Dedifferentiated amniotic fluid mesenchymal stem cell (primary cell): ENCODE data around the gene DERA.
A peak's percentile ranks its signal among the peaks of the same experiment; 100 is the strongest.
"Not testable (repeated sequence)": the region's sequence is repeated elsewhere in the genome, so short reads cannot be mapped to it uniquely, and the experiment has no call there.

Source experiments
- DNase-seq: peaks from one replicate; pipeline ENCODE4 v3.0.0-alpha.2; 2016; ENCODE audit errors: extremely low spot score

Gene DERA

GRCh38 chr12:16008421-16008824 is 97.3 kb downstream of the DERA start:
- no peak for DNase-seq

- peak; percentile 75 for DNase-seq
These were observed 101.0 kb downstream of the DERA start for GRCh38 chr12:16012117-16012516.

- DNase-seq: not testable (repeated sequence)
These were observed 102.6 kb downstream of the DERA start for GRCh38 chr12:16013722-16014121.

- DNase-seq: not testable (repeated sequence)
These were observed 103.3 kb downstream of the DERA start for GRCh38 chr12:16014394-16014793.

GRCh38 chr12:16016748-16017147 is 105.6 kb downstream of the DERA start:
- no peak for DNase-seq

- no peak for DNase-seq
These were observed 107.2 kb downstream of the DERA start for GRCh38 chr12:16018306-16018705.

- no peak for DNase-seq
These were observed 108.0 kb downstream of the DERA start for GRCh38 chr12:16019136-16019535.

- no peak for DNase-seq
These were observed 108.9 kb downstream of the DERA start for GRCh38 chr12:16020031-16020430.

- DNase-seq: no peak
These were observed 109.9 kb downstream of the DERA start for GRCh38 chr12:16021026-16021425.

GRCh38 chr12:16021676-16022075 is 110.5 kb downstream of the DERA start:
- DNase-seq: no peak

- DNase-seq: no peak
These were observed 115.9 kb downstream of the DERA start for GRCh38 chr12:16027002-16027401.

- DNase-seq: no peak
These were observed 119.6 kb downstream of the DERA start for GRCh38 chr12:16030744-16031143.

GRCh38 chr12:16034136-16034817 is 123.1 kb downstream of the DERA start:
- no peak for DNase-seq

GRCh38 chr12:16036073-16036472 is 124.9 kb downstream of the DERA start:
- no peak for DNase-seq

GRCh38 chr12:16037533-16037932 is 126.4 kb downstream of the DERA start:
- no peak for DNase-seq

- DNase-seq: no peak
These were observed 132.3 kb downstream of the DERA start for GRCh38 chr12:16043480-16043879.

GRCh38 chr12:16046266-16046665 is 135.1 kb downstream of the DERA start:
- DNase-seq: no peak

- no peak for DNase-seq
These were observed 137.4 kb downstream of the DERA start for GRCh38 chr12:16048511-16048910.

GRCh38 chr12:16056910-16057309 is 145.8 kb downstream of the DERA start:
- DNase-seq: no peak

- DNase-seq: not testable (repeated sequence)
These were observed 146.2 kb downstream of the DERA start for GRCh38 chr12:16057351-16057751.

GRCh38 chr12:16062611-16063010 is 151.5 kb downstream of the DERA start:
- no peak for DNase-seq

- no peak for DNase-seq
These were observed 152.6 kb downstream of the DERA start for GRCh38 chr12:16063726-16064125.

GRCh38 chr12:16070113-16070512 is 159.0 kb downstream of the DERA start:
- no peak for DNase-seq

GRCh38 chr12:16072678-16073077 is 161.5 kb downstream of the DERA start:
- no peak for DNase-seq
